ENCODE measurements around the gene SGMS1. TPM values are rescaled to one million over a fixed set of nuclear protein-coding genes. Genes with fewer than 3 reads are reported as not detected.

The SGMS1 gene
- total RNA-seq, 4 donors from 2014 or later = 28.3 to 44.5 (median 41.7) TPM

GRCh38 chr10:50316174-50316573 lies 307.6 kb downstream of the SGMS1 start:
- no peak for DNase-seq
- H3K36me3 ChIP-seq = no peaks in the 10 kb centered on the region
- in situ Hi-C loops (cut with MboI; ENCODE audit: low pct_ligation_motif_present in 1 of 4, low pct_unique_long_range_greater_than_20kb in 1 of 4, low sequenced_read_pairs in 3 of 4) = no loop called here

GRCh38 chr10:50315424-50315823 lies 308.3 kb downstream of the SGMS1 start:
- in situ Hi-C loops (cut with MboI; ENCODE audit: low pct_ligation_motif_present in 1 of 4, low pct_unique_long_range_greater_than_20kb in 1 of 4, low sequenced_read_pairs in 3 of 4) = no loop called here
- H3K4me3 ChIP-seq = no peak overlapping the region
- no peak for DNase-seq
- H3K27ac ChIP-seq = no peak overlapping the region
- TF ChIP-seq CTCF (IDR thresholded peaks at IDR 0.05) (no peak), EP300 (IDR thresholded peaks at IDR 0.05; ENCODE audit: low read depth) (no peak), POLR2A (IDR thresholded peaks at IDR 0.05) (no peak), POLR2AphosphoS5 (IDR thresholded peaks at IDR 0.05) (no peak)
- H3K9me3 ChIP-seq = peaks cover 0 to 5% of the 10 kb centered on the region in 2 donors
- H3K36me3 ChIP-seq = no peaks in the 10 kb centered on the region
- H3K4me1 ChIP-seq = no peaks in the 10 kb centered on the region
- intact Hi-C loops (cut with DNase I; ENCODE audit: low total_unique reads) = no loop called here
- H3K27me3 ChIP-seq = no peaks in the 10 kb centered on the region

More at GRCh38 chr10:50316174-50316573, 307.6 kb downstream of the SGMS1 start:
- Histone ChIP-seq H3K9me3 (peaks cover 0 to 5% of the 10 kb centered on the region in 2 donors), H3K27ac (no peak overlapping the region), H3K4me3 (no peak overlapping the region), H3K4me1 (no peaks in the 10 kb centered on the region), H3K27me3 (no peaks in the 10 kb centered on the region)
- intact Hi-C loops (cut with DNase I; ENCODE audit: low total_unique reads) = no loop called here
- no peak for TF ChIP-seq EP300 (IDR thresholded peaks at IDR 0.05; ENCODE audit: low read depth)
- no peak for TF ChIP-seq CTCF (IDR thresholded peaks at IDR 0.05)
- no peak for TF ChIP-seq POLR2A (IDR thresholded peaks at IDR 0.05)
- TF ChIP-seq POLR2AphosphoS5 (IDR thresholded peaks at IDR 0.05) = no peak
- WGBS, 2 donors (ENCODE audit: low coverage in 1 of 2) = 88% methylated on average over 3 of the region's 3 CpGs; no CpG with 5 or more reads in 1 of the 2 donors

- WGBS, 2 donors (ENCODE audit: low coverage in 1 of 2) = 82 to 93% methylated on average over 7 to 10 of the region's 10 CpGs
- TF ChIP-seq POLR2A (IDR thresholded peaks at IDR 0.05) = no peak
- no peak for TF ChIP-seq POLR2AphosphoS5 (IDR thresholded peaks at IDR 0.05)
- TF ChIP-seq CTCF (IDR thresholded peaks at IDR 0.05) = no peak
- TF ChIP-seq EP300 (IDR thresholded peaks at IDR 0.05; ENCODE audit: low read depth) = no peak
- DNase-seq = no peak
- in situ Hi-C loops (cut with MboI; ENCODE audit: low pct_ligation_motif_present in 1 of 4, low pct_unique_long_range_greater_than_20kb in 1 of 4, low sequenced_read_pairs in 3 of 4) = no loop called here
- no peak overlapping the region for H3K4me3 ChIP-seq
- peaks cover 0 to 8% (median 5%) of the 10 kb centered on the region in 4 donors for H3K36me3 ChIP-seq
- no peaks in the 10 kb centered on the region for H3K27me3 ChIP-seq
- peaks cover 0 to 5% of the 10 kb centered on the region in 2 donors for H3K9me3 ChIP-seq
- intact Hi-C loops (cut with DNase I; ENCODE audit: low total_unique reads) = no loop called here
- H3K4me1 ChIP-seq = no peaks in the 10 kb centered on the region
- H3K27ac ChIP-seq = no peak overlapping the region
Measured at GRCh38 chr10:50314169-50315071, 309.3 kb downstream of the SGMS1 start.

GRCh38 chr10:50312464-50313437 lies 311.0 kb downstream of the SGMS1 start:
- no peak for DNase-seq
- intact Hi-C loops (cut with DNase I; ENCODE audit: low total_unique reads) = no loop called here
- no peaks in the 10 kb centered on the region for H3K27me3 ChIP-seq
- in situ Hi-C loops (cut with MboI; ENCODE audit: low pct_ligation_motif_present in 1 of 4, low pct_unique_long_range_greater_than_20kb in 1 of 4, low sequenced_read_pairs in 3 of 4) = no loop called here
- H3K27ac ChIP-seq = no peak overlapping the region
- peaks cover 0 to 12% (median 5%) of the 10 kb centered on the region in 4 donors for H3K36me3 ChIP-seq
- TF ChIP-seq POLR2A (IDR thresholded peaks at IDR 0.05) (no peak), EP300 (IDR thresholded peaks at IDR 0.05; ENCODE audit: low read depth) (no peak), CTCF (IDR thresholded peaks at IDR 0.05) (no peak), POLR2AphosphoS5 (IDR thresholded peaks at IDR 0.05) (no peak)
- no peaks in the 10 kb centered on the region for H3K4me1 ChIP-seq
- peaks cover 0 to 5% of the 10 kb centered on the region in 2 donors for H3K9me3 ChIP-seq
- no peak overlapping the region for H3K4me3 ChIP-seq
- WGBS, 2 donors (ENCODE audit: low coverage in 1 of 2) = 87 to 95% methylated on average over 8 to 10 of the region's 10 CpGs

Data from transverse colon (tissue), 4 donors.